Measurements from ENCODE around the gene GREB1L.

GRCh38 chr18:21439431-21439846 lies 197.4 kb downstream of the GREB1L start:
- TF ChIP-seq CTCF (IDR thresholded peaks at IDR 0.05; ENCODE audit: poor library complexity, severe bottlenecking) (no peak), EP300 (conservative IDR thresholded peaks at IDR 0.05; ENCODE audit: poor library complexity, severe bottlenecking) (no peak), RAD21 (conservative IDR thresholded peaks at IDR 0.05) (no peak)
